Memory B cell (primary cell): ENCODE data around the gene ISG15.
"Not testable (repeated sequence)": the region's sequence is repeated elsewhere in the genome, so short reads cannot be mapped to it uniquely, and the experiment has no call there.

ENCODE experiments used
- ATAC-seq: fragments of 150-1000 bp; cut with Tn5 transposase; 2 replicates; pipeline ENCODE4 v1.10.0; 2021; ENCODE audit warnings: low read depth, mild to moderate bottlenecking, moderate library complexity
- DNase-seq, 2 donors: peaks; one replicate each; pipeline ENCODE4 v3.0.0; 2022; ENCODE audit warnings: low spot score in 2 of 2
- H3K27ac Mint-ChIP-seq: one replicate; pipeline ENCODE4 v1.8.0; 2022; ENCODE audit warnings: mild to moderate bottlenecking, moderate library complexity, mixed read lengths
- H3K27me3 Mint-ChIP-seq: one replicate; pipeline ENCODE4 v1.8.0; 2022; ENCODE audit warnings: mixed read lengths
- H3K36me3 Mint-ChIP-seq: one replicate; pipeline ENCODE4 v1.8.0; 2022; ENCODE audit warnings: mild to moderate bottlenecking, mixed read lengths
- H3K4me1 Mint-ChIP-seq: one replicate; pipeline ENCODE4 v1.8.0; 2022; ENCODE audit warnings: mixed read lengths
- H3K4me3 Mint-ChIP-seq: one replicate; pipeline ENCODE4 v1.8.0; 2022; ENCODE audit warnings: mild to moderate bottlenecking, moderate library complexity, mixed read lengths
- H3K9me3 Mint-ChIP-seq: one replicate; pipeline ENCODE4 v1.8.0; 2022; ENCODE audit warnings: mixed read lengths

Gene ISG15

GRCh38 chr1:980602-981395 is 32.5 kb upstream of the ISG15 start:
- peaks cover 4% of the 10 kb centered on the region for H3K36me3 Mint-ChIP-seq
- no peaks in the 10 kb centered on the region for H3K9me3 Mint-ChIP-seq
- H3K27ac Mint-ChIP-seq: no peak overlapping the region
- H3K27me3 Mint-ChIP-seq: peaks cover 20% of the 10 kb centered on the region
- peaks cover 5% of the 10 kb centered on the region for H3K4me1 Mint-ChIP-seq
- DNase-seq (no peak), ATAC-seq (no peak)
- no peak overlapping the region for H3K4me3 Mint-ChIP-seq

- peaks cover 5% of the 10 kb centered on the region for H3K4me1 Mint-ChIP-seq
- no peak for ATAC-seq
- peaks cover 23% of the 10 kb centered on the region for H3K27me3 Mint-ChIP-seq
- no peak overlapping the region for H3K27ac Mint-ChIP-seq
- H3K36me3 Mint-ChIP-seq: peaks cover 4% of the 10 kb centered on the region
- no peak overlapping the region for H3K4me3 Mint-ChIP-seq
- DNase-seq: no peak
- no peaks in the 10 kb centered on the region for H3K9me3 Mint-ChIP-seq
These were observed 31.8 kb upstream of the ISG15 start for GRCh38 chr1:981491-981954.

GRCh38 chr1:981955-982558 is 31.2 kb upstream of the ISG15 start, which contains the start of gene PERM1:
PERM1 (minus strand) TSS chr1:982093; CDS start chr1:981029, 1,064 bp downstream.
- Mint-ChIP-seq H3K4me3 (no peak within 1 kb of the TSS), H3K4me1 (peaks cover 5% of the 10 kb centered on the region), H3K9me3 (no peaks in the 10 kb centered on the region), H3K27me3 (peaks cover 23% of the 10 kb centered on the region), H3K27ac (no peak within 1 kb of the TSS), H3K36me3 (peaks cover 4% of the 10 kb centered on the region)
- no peak for DNase-seq
- no peak for ATAC-seq

- H3K27me3 Mint-ChIP-seq: peaks cover 23% of the 10 kb centered on the region
- no peak overlapping the region for H3K4me3 Mint-ChIP-seq
These were observed 30.4 kb upstream of the ISG15 start for GRCh38 chr1:982765-983436.

GRCh38 chr1:983798-984475 is 29.4 kb upstream of the ISG15 start:
- peak; percentile 72 to 83 for DNase-seq
- H3K27me3 Mint-ChIP-seq: peaks cover 24% of the 10 kb centered on the region

More at GRCh38 chr1:982765-983436, 30.4 kb upstream of the ISG15 start:
- Mint-ChIP-seq H3K36me3 (peaks cover 4% of the 10 kb centered on the region), H3K4me1 (peaks cover 5% of the 10 kb centered on the region), H3K9me3 (peaks cover under 1% of the 10 kb centered on the region), H3K27ac (no peak overlapping the region)
- ATAC-seq (no peak), DNase-seq (no peak)

GRCh38 chr1:984476-984814 is 28.9 kb upstream of the ISG15 start:
- ATAC-seq: peak; percentile 41
- peaks cover 9% of the 10 kb centered on the region for H3K9me3 Mint-ChIP-seq
- H3K4me3 Mint-ChIP-seq: no peak overlapping the region
- H3K27ac Mint-ChIP-seq: no peak overlapping the region
- H3K4me1 Mint-ChIP-seq: peaks cover 2% of the 10 kb centered on the region
- H3K36me3 Mint-ChIP-seq: peaks cover 7% of the 10 kb centered on the region
- H3K27me3 Mint-ChIP-seq: peaks cover 27% of the 10 kb centered on the region
- DNase-seq: no peak

More at GRCh38 chr1:983798-984475, 29.4 kb upstream of the ISG15 start:
- Mint-ChIP-seq H3K9me3 (peaks cover 7% of the 10 kb centered on the region), H3K4me1 (peaks cover 2% of the 10 kb centered on the region), H3K36me3 (peaks cover 4% of the 10 kb centered on the region), H3K27ac (no peak overlapping the region), H3K4me3 (no peak overlapping the region)
- peak; percentile 85 for ATAC-seq

- ATAC-seq (no peak), DNase-seq (no peak)
- H3K36me3 Mint-ChIP-seq: peaks cover 7% of the 10 kb centered on the region
- H3K9me3 Mint-ChIP-seq: peaks cover 9% of the 10 kb centered on the region
- peaks cover 31% of the 10 kb centered on the region for H3K27me3 Mint-ChIP-seq
- no peak overlapping the region for H3K4me3 Mint-ChIP-seq
- H3K4me1 Mint-ChIP-seq: peaks cover 2% of the 10 kb centered on the region
- no peak overlapping the region for H3K27ac Mint-ChIP-seq
These were observed 28.2 kb upstream of the ISG15 start for GRCh38 chr1:985126-985525.

- DNase-seq, H3K36me3 Mint-ChIP-seq, H3K4me3 Mint-ChIP-seq, H3K27ac Mint-ChIP-seq, ATAC-seq, H3K4me1 Mint-ChIP-seq: not testable (repeated sequence)
- H3K27me3 Mint-ChIP-seq: peaks cover 33% of the 10 kb centered on the region
- peaks cover 14% of the 10 kb centered on the region for H3K9me3 Mint-ChIP-seq
These were observed 25.2 kb upstream of the ISG15 start for GRCh38 chr1:988061-988460.

- not testable (repeated sequence) for H3K27ac Mint-ChIP-seq, DNase-seq, H3K4me1 Mint-ChIP-seq, H3K36me3 Mint-ChIP-seq, H3K4me3 Mint-ChIP-seq
- peak; percentile 21 for ATAC-seq
- Mint-ChIP-seq H3K9me3 (peaks cover 14% of the 10 kb centered on the region), H3K27me3 (peaks cover 33% of the 10 kb centered on the region)
These were observed 22.0 kb upstream of the ISG15 start for GRCh38 chr1:991275-991674.

- peaks cover 14% of the 10 kb centered on the region for H3K9me3 Mint-ChIP-seq
- peaks cover 31% of the 10 kb centered on the region for H3K27me3 Mint-ChIP-seq
- ATAC-seq: no peak
- DNase-seq: no peak
- H3K4me3 Mint-ChIP-seq: no peak overlapping the region
- peaks cover 9% of the 10 kb centered on the region for H3K36me3 Mint-ChIP-seq
- H3K4me1 Mint-ChIP-seq: peaks cover 8% of the 10 kb centered on the region
- H3K27ac Mint-ChIP-seq: no peak overlapping the region
These were observed 21.4 kb upstream of the ISG15 start for GRCh38 chr1:991895-992294.

- Mint-ChIP-seq H3K27ac (no peak overlapping the region), H3K9me3 (peaks cover 14% of the 10 kb centered on the region), H3K4me3 (no peak overlapping the region), H3K27me3 (peaks cover 34% of the 10 kb centered on the region), H3K36me3 (peaks cover 9% of the 10 kb centered on the region), H3K4me1 (peaks cover 8% of the 10 kb centered on the region)
- ATAC-seq: no peak
- DNase-seq: no peak
These were observed 20.9 kb upstream of the ISG15 start for GRCh38 chr1:992362-992761.

- H3K27me3 Mint-ChIP-seq: peaks cover 36% of the 10 kb centered on the region
- H3K36me3 Mint-ChIP-seq: peaks cover 7% of the 10 kb centered on the region
- peaks cover 12% of the 10 kb centered on the region for H3K9me3 Mint-ChIP-seq
- DNase-seq (no peak), ATAC-seq (no peak)
- peaks cover 8% of the 10 kb centered on the region for H3K4me1 Mint-ChIP-seq
- H3K27ac Mint-ChIP-seq: no peak overlapping the region
- no peak overlapping the region for H3K4me3 Mint-ChIP-seq
These were observed 19.8 kb upstream of the ISG15 start for GRCh38 chr1:993379-993995.

GRCh38 chr1:994546-994945 is 18.8 kb upstream of the ISG15 start:
- not testable (repeated sequence) for H3K4me3 Mint-ChIP-seq, DNase-seq, H3K27ac Mint-ChIP-seq, H3K4me1 Mint-ChIP-seq, ATAC-seq, H3K36me3 Mint-ChIP-seq, H3K9me3 Mint-ChIP-seq
- H3K27me3 Mint-ChIP-seq: peaks cover 30% of the 10 kb centered on the region
